ENCODE data around the gene SNX5.

- TF ChIP-seq EZH2 (IDR thresholded peaks at IDR 0.05) = no peak
- TF ChIP-seq POLR2AphosphoS5 (IDR thresholded peaks at IDR 0.05; ENCODE audit: borderline replicate concordance, low read depth, low read length) = no peak
- no peak for TF ChIP-seq FOXP2 (optimal IDR thresholded peaks at IDR 0.05; ENCODE audit: control extremely low read depth, extremely low read length, insufficient read depth)
These were observed 63.0 kb downstream of the SNX5 start for GRCh38 chr20:17905544-17905943.

Data from SK-N-MC (cell line).